GM15510 (cell line): ENCODE measurements around the gene ANKRD2.

Source experiments
- POLR2A ChIP-seq: IDR thresholded peaks from 3 replicates; pipeline ENCODE4 v1.6.1; 2011; ENCODE audit warnings: borderline replicate concordance; ENCODE audit not compliant: insufficient read length; ENCODE audit errors: extremely low read depth

Gene ANKRD2

DNA sequence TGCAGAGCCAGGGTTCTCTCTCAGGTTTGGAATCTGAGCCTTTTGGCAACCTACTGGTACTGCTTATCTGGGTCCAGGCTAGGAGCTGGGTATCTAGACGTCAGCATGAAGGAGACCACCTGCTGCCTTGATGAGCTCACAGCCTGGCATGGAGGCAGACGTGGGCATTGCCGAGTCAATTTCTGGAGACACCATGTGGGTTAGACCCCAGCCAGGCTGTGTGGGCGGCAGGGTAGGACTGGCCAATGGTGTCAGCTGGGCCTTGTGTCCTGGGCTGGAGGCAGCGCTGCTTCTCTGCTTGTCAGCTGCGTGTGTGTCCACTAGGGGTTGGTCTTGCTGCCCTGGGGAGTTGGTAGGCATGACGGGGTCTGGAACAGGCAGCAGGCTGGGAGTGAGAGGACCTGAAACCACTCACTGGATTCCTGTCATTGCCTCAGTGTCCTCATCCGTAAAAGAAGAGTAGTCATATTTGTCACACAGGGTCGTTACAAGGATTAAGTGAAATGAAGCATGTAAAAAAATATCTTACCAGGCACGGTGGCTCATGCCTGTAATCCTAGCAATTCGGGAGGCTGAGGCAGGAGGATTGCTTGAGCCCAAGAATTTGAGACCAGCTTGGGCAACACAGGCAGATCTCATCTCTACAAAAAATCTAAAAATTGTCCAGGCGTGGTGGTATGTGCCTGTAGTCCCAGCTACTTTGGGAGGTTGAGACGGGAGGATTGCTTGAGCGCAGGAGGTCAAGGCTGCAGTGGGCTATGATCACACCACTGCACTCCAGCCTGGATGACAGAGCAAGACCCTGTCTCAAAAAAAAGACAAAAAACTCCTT is 31.7 kb upstream of the ANKRD2 start:
- TF ChIP-seq POLR2A, result no peak

DNA sequence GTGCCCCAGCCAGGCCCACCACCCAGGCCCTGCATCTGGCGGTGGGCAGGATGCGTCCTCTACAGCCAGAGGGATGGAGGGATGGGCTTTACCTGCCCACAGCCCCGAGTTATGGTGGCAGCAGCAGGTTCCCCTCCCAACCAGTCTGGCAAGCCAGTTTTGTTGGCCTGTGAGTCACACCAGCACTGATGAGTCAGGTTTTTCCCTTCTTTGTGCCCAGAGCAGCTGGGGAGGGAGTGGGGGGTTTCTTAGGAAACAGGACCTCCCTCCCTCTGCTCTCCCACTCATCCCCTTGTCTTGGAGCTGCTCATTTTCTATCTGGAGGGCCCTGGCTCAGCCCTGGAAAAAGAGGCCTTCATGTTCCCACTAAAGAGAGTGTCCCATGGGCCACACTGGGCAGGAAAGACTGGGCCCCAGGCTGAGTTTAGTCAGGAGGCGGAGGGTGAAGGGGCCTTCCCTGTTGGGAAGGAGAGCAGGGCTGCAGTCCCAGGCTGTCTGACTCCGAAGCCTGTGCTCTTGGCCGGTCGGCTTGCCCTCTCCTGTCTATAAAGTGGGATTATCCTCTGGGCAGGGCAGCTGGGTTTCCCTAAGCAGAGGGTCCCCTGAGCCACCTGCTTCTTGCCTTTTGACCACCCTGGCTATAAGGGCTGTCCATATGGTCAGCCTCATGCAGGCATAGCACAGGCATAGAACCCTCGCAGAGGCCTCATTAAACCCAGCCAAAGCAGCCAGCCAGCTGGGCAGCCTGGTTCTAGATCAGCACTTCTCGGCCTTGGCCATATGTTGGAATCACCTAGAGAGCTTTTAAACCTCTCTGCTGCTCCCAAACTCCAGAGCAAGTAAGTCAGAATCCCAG is 30.2 kb upstream of the ANKRD2 start:
- no peak for TF ChIP-seq POLR2A

DNA sequence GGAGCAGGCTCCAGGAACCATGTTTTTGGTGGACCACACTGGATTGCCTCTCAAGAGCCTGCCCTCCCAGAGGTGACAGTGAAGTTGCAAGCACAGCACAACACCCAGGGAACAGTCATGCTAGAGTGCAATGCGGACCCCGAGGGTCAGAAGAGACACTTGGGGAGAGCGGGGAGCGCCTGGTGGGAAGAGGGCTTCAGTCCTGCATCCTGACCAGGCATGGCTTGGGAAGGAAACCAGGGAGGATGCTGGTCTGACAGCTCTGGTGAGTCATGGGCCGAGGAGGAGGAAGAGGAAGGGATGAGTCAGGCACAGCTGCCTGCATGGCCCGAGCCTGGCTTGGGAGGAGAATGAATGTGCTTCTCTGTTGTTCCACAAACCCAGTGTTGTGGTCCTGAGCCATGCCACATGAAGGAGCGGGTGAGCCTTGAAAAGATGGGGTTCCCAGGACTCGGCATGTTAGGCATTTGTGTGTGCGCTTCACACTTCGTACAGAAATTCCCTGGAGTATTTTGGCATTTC is 29.5 kb upstream of the ANKRD2 start:
- TF ChIP-seq POLR2A, result no peak

GRCh38 chr10:97546456-97547270 is 25.9 kb upstream of the ANKRD2 start:
- TF ChIP-seq POLR2A, result no peak

DNA sequence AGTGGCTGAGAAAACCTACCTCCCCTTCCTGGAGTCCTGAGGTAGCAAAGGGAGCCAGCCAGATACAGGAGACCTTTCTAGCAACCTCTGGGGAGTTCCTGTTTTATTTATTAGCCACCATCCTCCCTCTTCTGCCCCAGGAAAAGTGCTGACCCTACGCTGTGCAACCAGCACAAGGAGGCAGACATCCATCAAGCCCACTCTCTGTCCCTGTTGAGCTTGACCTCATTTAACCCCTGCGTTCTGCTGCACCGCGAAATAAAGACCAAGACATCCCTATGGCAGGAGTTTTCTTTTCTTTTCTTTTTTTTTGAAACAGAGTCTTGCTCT is 25.3 kb upstream of the ANKRD2 start:
- TF ChIP-seq POLR2A, result no peak

DNA sequence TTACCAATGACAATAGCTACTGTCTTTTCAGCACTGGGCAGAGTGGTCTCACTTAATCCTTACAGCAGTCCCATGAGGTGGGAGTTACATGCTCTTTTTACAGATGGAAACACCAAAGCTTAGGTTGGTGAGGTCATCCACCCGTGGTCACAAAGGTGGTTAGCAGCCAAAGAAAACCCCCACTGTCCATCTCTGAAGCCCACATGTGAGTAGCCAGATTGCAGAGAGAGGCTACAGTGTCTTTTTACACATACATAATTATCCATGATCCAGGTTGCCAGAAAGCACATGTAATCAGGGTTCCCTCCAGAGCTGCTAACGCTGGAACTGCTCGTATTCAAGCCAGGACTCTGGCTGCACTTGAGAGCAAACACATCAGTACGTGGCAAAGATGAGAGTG is 24.6 kb upstream of the ANKRD2 start:
- TF ChIP-seq POLR2A, result no peak

DNA sequence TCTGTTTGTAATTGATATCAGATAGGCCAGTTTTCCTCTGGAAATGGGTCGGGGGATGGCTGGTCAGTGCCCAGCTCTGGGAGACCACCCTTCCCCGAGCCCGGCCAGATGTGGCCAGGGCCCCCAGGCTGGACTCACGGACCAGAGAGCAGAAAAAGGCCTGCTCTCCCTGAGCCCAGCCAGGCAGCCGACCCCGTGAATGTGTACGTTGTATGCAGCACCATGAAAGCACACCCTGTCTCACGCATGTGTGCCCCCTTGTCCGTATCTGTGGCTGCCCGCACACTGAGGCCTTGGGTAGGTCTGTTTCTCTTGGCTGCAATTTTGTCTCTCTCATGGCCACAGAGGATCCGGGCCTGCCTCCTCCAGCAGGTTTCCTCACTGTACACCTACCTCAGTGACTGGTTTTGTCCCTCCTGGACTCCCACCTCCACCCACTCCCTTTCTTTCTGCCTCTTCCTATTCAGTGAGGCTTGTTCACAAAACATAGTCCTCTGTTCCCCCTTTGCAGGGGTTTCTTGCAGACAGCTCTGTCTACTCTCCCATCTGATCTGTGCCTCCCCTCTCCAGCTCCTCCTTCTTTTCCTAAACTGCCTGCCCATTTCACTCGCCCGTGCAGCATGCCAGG is 23.6 kb upstream of the ANKRD2 start:
- TF ChIP-seq POLR2A, result no peak

DNA sequence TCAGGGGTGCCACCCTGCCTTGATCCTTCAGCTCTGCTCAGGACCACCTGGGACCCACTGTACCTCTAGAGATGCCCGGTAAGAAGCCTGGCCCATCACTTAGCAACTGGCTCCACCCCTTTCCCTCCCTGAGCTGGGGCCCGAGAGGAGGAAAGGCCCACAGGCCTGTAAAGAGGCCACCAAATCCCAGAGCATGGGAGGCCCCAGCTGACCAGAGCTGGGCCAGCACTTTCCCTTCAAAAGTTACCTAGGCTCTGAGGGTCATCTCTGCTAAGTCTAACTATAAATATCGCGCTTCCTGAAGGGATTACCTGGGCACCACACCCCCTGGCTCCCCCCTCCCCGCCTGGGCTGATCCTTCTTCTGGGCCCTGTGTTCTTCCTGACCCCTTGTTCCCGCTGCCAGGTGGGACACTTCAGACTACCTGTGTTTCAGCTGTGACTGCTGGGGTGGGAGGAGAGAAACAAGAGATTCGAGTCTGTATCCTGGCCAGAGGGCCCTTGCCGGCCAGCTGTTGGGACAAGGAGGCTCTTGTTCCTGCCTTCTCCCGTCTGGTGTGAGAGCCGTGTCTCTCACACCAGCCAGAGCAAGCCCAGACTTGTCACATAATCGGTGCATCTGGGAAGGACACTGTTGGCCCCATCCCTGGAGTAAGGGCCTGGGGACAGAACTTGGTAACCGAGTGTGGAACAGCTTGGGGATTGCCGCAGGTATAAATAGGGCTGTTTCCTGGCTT is 22.8 kb upstream of the ANKRD2 start:
- no peak for TF ChIP-seq POLR2A

- no peak for TF ChIP-seq POLR2A
Observed at GRCh38 chr10:97550336-97551149, 22.0 kb upstream of the ANKRD2 start.

- no peak for TF ChIP-seq POLR2A
Observed at GRCh38 chr10:97551271-97551670, 21.3 kb upstream of the ANKRD2 start.

GRCh38 chr10:97553575-97554031 is 19.0 kb upstream of the ANKRD2 start:
- no peak for TF ChIP-seq POLR2A

DNA sequence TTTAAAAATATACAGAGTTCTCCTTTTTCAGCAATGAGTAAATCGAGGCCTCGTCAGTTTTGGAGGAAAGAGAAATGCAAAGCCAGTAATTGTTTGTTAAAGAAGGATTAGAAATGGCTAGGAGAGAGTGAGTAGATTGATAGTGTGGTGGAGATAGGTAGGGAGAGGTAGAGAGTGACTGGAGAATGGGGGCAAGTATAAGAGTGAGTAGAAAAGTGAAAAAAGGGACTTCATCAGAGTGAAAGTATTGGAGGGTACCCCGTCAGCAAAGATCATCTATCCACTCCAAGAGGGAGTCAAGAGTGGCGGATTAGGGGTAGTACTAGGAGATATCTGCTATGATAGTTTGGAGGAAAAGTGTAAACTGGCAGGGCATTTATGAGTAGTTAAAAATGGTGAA is 9.2 kb upstream of the ANKRD2 start:
- TF ChIP-seq POLR2A, result no peak

DNA sequence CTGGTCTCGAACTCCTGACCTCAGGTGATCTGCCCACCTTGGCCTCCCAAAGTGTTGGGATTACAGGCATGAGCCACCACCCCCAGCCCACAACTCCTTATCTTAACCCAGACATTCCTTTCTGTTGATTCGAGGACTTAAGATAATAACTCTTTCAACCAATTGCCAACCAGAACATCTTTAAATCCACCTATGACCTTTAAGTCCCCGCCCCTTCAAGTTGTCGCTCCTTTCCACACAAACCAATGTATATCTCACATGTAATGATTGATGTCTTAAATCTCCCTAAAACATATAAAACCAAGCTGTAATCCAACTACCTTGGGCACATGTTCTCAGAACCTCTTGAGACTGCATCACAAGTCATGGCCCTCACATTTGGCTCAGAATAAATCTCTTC is 7.8 kb upstream of the ANKRD2 start:
- no peak for TF ChIP-seq POLR2A

- no peak for TF ChIP-seq POLR2A
Observed at GRCh38 chr10:97566336-97566996, 6.1 kb upstream of the ANKRD2 start.
